ENCODE measurements around the gene CNP.

GRCh38 chr17:41943492-41943891, 23.1 kb upstream of the CNP start:
- TF ChIP-seq POLR2A (IDR thresholded peaks at IDR 0.05) (no peak), CTCF (IDR thresholded peaks at IDR 0.05) (no peak)

Data from thyroid gland (tissue), 4 donors.